SK-N-MC (cell line): ENCODE results near the gene PHACTR3.

Source experiments
- EZH2 ChIP-seq: fragments of 200-600 bp; sonication (generic); IDR thresholded peaks from one replicate; pipeline ENCODE4 v1.6.1; 2017; ENCODE audit warnings: antibody characterized with exemption
- FOXP2 ChIP-seq: optimal IDR thresholded peaks from 2 replicates; pipeline ENCODE3; 2011; ENCODE audit warnings: mild to moderate bottlenecking, moderate library complexity; ENCODE audit not compliant: insufficient read depth; ENCODE audit errors: extremely low read length, control extremely low read depth
- POLR2AphosphoS5 ChIP-seq: IDR thresholded peaks from 2 replicates; pipeline ENCODE4 v1.6.1; 2012; ENCODE audit warnings: mild to moderate bottlenecking, low read depth, low read length, borderline replicate concordance

GRCh38 chr20:59577037-59577808 lies 27.1 kb upstream of the PHACTR3 start:
- TF ChIP-seq EZH2 (no peak), POLR2AphosphoS5 (no peak), FOXP2 (no peak)
